ENCODE data around the gene MRPL28. TPM values are rescaled to one million over a fixed set of nuclear protein-coding genes. Genes with fewer than 3 reads are reported as not detected.

Gene MRPL28
- total and polyA plus RNA-seq, 11 donors: 66.3 to 157 (median 85.5) TPM

DNA sequence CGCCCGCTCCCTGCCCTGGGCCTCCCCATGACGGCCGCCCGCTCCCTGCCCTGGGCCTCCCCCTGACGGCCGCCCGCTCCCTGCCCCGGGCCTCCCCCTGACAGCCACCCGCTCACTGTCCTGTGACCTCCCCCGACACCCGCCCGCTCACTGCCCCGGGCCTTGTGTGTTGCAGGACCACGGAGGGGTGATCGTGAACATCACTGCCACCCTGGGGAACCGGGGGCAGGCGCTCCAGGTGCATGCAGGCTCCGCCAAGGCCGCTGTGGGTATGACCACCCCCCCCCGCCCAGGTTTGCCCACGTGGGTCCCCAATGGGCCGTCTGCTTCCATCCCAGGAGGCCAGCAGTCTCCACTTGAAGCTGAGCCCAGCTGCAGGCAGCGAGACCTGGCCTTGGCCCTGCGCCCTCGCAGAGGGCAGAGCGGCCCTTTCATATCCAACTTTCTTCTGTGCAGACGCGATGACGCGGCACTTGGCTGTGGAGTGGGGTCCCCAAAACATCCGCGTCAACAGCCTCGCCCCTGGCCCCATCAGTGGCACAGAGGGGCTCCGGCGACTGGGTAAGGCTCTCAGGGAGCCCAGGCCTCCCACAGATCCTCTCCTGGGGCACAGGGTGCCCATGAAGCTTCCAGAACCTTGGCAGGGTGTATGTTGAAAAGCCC lies 40.3 kb upstream of the MRPL28 start:
- no peaks in the 10 kb centered on the region for H3K27me3 ChIP-seq
- H3K9me3 ChIP-seq: no peaks in the 10 kb centered on the region
- H3K4me3 ChIP-seq: no peak overlapping the region
- 92 to 95% (median 93%) methylated on average over 25 to 36 of the region's 36 CpGs for WGBS, 4 donors
- no peak for DNase-seq
- intact Hi-C loops (cut with DNase I): no loop called here
- no peak overlapping the region for H3K27ac ChIP-seq
- no peaks in the 10 kb centered on the region for H3K4me1 ChIP-seq
- TF ChIP-seq, protein P1, sequence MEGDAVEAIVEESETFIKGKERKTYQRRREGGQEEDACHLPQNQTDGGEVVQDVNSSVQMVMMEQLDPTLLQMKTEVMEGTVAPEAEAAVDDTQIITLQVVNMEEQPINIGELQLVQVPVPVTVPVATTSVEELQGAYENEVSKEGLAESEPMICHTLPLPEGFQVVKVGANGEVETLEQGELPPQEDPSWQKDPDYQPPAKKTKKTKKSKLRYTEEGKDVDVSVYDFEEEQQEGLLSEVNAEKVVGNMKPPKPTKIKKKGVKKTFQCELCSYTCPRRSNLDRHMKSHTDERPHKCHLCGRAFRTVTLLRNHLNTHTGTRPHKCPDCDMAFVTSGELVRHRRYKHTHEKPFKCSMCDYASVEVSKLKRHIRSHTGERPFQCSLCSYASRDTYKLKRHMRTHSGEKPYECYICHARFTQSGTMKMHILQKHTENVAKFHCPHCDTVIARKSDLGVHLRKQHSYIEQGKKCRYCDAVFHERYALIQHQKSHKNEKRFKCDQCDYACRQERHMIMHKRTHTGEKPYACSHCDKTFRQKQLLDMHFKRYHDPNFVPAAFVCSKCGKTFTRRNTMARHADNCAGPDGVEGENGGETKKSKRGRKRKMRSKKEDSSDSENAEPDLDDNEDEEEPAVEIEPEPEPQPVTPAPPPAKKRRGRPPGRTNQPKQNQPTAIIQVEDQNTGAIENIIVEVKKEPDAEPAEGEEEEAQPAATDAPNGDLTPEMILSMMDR (IDR thresholded peaks at IDR 0.05): no peak
- TF ChIP-seq POLR2A (IDR thresholded peaks at IDR 0.05): no peak
- ATAC-seq: peak in 1 of 4 donors; percentile 25
- H3K36me3 ChIP-seq: peaks cover 0 to 19% (median 0%) of the 10 kb centered on the region in 9 donors

DNA sequence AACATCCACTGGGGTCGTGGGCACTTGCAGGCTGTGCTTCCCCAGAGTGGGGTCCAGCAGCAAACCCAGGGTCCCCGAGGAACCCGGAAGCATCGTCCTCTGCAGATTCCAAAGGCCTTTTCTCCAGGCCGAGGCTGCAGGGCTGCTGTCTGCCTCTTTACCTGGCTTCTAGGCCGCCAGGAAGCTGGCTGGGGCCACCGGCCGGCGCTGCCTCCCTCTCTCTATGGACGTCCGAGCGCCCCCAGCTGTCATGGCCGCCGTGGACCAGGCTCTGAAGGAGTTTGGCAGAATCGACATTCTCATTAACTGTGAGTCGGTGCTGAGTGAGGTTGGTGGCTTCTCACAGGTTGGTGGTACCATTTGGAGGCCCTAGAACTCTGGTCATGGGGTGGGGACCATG lies 36.9 kb upstream of the MRPL28 start:
- DNase-seq: no peak
- WGBS, 4 donors: 89 to 95% (median 91%) methylated on average over 7 to 16 of the region's 16 CpGs; no CpG with 5 or more reads in 1 of the 4 donors
- peaks cover 0 to 6% (median 2%) of the 10 kb centered on the region in 12 donors for H3K4me1 ChIP-seq
- intact Hi-C loops (cut with DNase I): no loop called here
- H3K36me3 ChIP-seq: peaks cover 0 to 19% (median 0%) of the 10 kb centered on the region in 9 donors
- H3K27ac ChIP-seq: no peak overlapping the region
- no peak for ATAC-seq
- no peak overlapping the region for H3K4me3 ChIP-seq
- TF ChIP-seq, protein P1 (IDR thresholded peaks at IDR 0.05): no peak
- TF ChIP-seq POLR2A (IDR thresholded peaks at IDR 0.05): no peak
- H3K9me3 ChIP-seq: no peaks in the 10 kb centered on the region
- H3K27me3 ChIP-seq: no peaks in the 10 kb centered on the region

DNA sequence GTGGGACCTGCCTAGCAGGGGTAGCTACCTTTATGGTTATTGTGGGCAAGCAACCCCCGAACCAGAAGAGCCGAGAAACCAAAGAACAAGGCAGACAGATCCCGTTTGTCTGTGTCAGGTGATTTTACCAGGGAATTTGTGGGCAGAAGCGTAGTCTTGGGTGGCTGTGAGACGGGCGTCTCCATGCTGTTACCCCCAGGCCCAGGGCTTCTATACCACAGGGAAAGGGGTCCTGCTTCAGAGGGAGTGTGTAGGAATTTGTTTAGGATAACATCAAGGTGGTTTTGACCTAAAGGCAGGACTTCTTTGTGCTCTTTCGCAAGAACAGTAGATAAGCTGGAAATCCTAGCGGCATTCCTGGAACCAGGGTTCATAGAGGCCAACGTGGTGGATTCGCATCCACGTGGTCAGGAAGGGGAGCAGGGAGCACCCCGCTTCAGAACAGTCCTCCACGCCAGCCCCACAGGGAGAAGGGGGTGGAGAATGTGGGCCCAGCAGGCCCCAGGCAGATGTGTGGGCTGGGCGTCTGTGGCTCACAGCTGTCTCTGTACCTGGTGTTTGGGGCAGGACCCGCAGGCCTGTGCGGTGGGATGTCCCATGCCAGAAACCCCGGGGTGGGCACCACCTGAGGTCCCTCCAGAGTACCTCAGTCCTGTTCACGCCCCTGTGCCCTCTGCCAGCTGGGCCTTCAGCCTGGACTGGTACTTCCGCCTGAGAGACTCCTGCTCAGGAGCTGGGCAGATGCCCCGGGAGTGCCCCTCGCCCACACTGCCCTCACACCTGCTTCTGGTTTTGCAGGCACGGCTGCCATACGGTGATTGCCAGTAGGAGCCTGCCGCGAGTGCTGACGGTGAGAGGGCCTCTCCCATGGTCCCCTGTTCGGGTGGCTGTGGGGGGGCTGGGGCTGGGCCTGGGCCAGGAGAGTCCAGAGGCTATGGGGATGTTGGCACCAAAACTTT lies 35.5 kb upstream of the MRPL28 start:
- Histone ChIP-seq H3K27me3 (no peaks in the 10 kb centered on the region), H3K36me3 (peaks cover 0 to 7% (median 0%) of the 10 kb centered on the region in 9 donors), H3K9me3 (no peaks in the 10 kb centered on the region), H3K4me3 (no peak overlapping the region), H3K4me1 (peaks cover 0 to 14% (median 4%) of the 10 kb centered on the region in 12 donors), H3K27ac (no peak overlapping the region)
- DNase-seq: no peak
- intact Hi-C loops (cut with DNase I): no loop called here
- no peak for ATAC-seq
- TF ChIP-seq, protein P1 (IDR thresholded peaks at IDR 0.05): no peak
- TF ChIP-seq POLR2A (IDR thresholded peaks at IDR 0.05): no peak
- 89 to 92% (median 92%) methylated on average over 22 to 27 of the region's 27 CpGs for WGBS, 4 donors

DNA sequence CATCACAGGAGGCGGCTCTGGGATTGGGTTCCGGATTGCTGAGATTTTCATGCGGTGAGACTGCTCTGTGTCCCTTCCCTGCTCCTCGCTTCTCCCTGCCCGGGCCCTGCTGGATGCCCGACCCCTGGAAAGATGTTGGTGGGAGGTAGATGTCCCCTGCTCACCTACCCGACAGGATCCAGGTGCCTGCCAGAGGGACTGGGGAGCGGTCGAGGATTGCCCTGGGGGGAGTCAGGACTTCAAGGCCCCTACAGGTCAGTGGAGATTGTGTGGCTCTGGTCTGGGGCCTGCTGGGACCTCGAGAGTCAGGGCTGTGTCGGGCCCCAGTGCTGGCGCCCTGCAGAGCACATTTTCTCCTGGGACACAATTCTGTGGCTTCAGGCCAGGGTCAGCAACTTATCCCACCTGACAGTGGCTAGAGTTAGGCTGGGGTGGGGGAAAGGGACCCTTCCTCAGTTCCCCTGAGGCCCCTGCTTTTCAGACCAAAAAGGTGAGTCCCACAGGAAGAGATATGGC lies 34.7 kb upstream of the MRPL28 start:
- TF ChIP-seq, protein P1 (IDR thresholded peaks at IDR 0.05): no peak
- TF ChIP-seq POLR2A (IDR thresholded peaks at IDR 0.05): no peak
- H3K27me3 ChIP-seq: no peaks in the 10 kb centered on the region
- peaks cover 0 to 5% (median 0%) of the 10 kb centered on the region in 9 donors for H3K36me3 ChIP-seq
- ATAC-seq: no peak
- 87 to 94% (median 91%) methylated on average over 10 to 12 of the region's 12 CpGs for WGBS, 4 donors
- DNase-seq: no peak
- no peak overlapping the region for H3K27ac ChIP-seq
- peaks cover 0 to 22% (median 8%) of the 10 kb centered on the region in 12 donors for H3K4me1 ChIP-seq
- H3K4me3 ChIP-seq: no peak overlapping the region
- intact Hi-C loops (cut with DNase I): no loop called here
- no peaks in the 10 kb centered on the region for H3K9me3 ChIP-seq

Data from heart left ventricle (tissue), 16 donors.